ENCODE results near the gene DCAF5.

The DCAF5 gene

DNA sequence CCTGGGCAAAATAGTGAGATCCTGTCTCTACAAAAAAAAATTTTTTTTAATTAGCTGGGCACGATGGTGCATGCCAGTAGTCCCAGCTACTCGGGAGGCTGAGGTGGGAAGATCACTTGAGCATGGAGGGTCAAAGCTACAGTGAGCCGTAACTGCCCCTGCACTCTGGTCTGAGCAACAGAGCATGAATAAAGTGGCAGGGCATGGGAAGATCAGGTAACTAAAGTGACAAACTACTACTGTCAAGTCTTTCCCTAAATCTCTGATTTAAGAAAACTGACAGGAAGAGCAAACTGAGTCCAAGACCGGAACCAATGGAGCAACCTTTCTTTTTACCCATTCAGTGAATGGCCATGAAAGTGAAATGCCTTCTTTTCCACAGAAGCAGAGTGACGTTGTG is 10.8 kb downstream of the DCAF5 start:
- no peak for DNase-seq

DNA sequence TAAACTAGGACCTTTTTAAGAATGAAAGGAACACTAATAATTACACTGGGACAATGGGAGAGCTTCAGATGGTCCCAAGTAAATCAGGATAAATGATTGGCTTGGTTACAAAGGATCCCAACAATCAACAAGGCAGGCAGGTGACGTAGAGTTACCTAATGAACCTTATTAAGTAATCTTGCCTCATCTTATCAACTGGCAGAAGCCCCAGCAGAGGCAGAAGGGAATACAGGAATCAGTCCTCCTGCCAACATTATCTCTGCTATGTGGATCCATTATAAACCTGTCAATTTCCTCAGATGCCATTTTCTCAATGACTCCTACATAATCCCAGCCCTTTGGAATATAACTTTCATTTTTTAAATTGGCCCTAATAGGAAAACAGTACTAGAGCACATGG is 11.4 kb downstream of the DCAF5 start:
- DNase-seq = no peak

DNA sequence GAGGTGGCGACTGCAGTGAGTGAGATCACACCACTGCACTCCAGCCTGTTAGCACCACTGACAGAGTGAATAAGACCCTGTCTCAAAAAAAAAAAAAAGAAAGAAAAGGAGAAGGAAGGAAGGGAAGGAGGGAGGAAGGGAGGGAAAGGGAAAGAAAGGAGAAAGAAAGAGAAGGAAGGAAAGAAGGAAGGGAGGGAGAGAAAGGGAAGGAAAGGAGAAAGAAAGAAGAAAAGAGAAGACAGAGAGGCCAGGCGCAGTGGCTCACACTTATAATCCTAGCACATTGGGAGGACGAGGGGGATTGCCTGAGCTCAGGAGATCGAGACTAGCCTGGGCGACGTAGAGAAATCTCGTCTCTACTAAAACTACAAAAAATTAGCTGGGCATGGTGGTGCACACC is 13.2 kb downstream of the DCAF5 start:
- no peak for DNase-seq

- DNase-seq = no peak
Observed at GRCh38 chr14:69137843-69138535, 14.9 kb downstream of the DCAF5 start.

DNA sequence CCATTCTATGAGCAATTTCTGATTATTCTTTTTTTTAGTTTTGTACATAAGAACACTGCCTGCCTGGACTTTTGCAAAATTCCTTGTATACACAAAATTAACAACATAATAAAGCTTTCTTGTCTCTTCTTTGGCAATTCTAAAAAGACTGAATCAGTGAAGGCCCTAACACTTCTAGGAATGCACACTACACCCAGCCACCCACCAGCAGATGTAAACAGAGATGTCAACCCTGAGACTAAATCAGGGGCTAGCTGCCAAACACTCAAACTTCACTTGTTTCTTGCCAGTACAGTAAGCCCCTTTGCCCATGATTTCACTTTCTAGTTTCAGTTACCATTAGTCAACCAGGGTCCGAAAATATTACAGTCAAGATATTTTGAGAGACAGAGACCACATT is 15.5 kb downstream of the DCAF5 start:
- DNase-seq = no peak

DNA sequence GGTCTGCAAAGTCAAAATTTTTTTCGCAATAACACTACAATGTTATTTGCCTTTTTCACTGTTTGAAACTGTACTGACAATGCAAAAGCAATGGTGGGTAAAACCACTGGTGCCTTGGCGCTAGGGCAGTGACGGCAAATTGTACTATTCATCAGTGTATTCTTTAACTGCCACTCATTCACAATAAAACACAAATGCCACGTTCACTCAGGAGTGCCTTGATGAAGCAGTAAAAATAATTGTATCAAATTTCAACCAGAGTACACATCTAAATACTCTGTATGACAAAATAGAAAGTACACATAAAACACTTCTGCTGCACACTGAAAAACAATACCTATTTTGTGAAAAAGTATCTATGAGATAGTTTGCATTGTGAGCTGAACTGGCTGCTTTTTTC is 17.8 kb downstream of the DCAF5 start:
- DNase-seq = no peak

DNA sequence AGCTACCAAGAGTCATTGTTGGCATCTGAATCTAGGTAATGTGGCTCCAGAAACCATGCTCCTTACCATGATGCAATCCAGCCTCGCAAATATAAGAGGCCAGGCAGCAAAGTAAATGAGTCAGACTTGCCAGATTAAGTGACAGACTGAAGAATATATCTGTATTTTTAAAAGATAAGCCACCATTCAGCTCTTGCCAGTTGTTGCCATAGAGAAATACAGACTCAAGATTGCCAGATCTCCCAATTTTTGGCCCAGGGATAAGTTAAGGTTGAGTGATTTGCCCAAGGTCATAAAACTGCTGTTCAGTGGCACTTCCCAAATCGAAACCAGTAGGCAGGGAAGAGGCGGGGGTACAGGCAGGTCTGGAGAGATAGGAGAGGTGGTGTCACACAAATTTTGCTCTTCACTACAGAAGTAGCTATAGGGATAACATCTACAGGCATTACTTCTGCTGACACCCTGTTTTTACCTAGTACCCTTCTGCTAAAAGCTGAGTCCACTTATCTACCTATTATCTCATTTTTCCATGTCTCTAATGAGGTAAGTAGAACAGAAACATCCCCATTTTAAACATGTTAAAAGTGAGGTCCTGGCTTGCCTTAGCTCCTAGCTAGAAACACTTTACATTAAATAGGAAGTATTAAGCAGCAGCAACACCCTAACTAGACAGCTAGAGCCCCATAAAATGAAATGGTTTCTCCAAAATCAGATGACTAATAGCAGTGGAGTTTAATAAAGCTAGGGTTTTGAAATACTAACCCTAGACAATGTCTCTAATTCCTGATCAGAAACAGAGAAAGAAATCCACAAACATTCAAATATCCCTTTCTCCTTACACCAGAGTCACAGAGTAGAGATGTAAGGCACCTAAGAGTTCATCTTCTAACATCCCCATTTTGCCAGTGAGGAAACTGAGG is 19.5 kb downstream of the DCAF5 start:
- no peak for DNase-seq

DNA sequence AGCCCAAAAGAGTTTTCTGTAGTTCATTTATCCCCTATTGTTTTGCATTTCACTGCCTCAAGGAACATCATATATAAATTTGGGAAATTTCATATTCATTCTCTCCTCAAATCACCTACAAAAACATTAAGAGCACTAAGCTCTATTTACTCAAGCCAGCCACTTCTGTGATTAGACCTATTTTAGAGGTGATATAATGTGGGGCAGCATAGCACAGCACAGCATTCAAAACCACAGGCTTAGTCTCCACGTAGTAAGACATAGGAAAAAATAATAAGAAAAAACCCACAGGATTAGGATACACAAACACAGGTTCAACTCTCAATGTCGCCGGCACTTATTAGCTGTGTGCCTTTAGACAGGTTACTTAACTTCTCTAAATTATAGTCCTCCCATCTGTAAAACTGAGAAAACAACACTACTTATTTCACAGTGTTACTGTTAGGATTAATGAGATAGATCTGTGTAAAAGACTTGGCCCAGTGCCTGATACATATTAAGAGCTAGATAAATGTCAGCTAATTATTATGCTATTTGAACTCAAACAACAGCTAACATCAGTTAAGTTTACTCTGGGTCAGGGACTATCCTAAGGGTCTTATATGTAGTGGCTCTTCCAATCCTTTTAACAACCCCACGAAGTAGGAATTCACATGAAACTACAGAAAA is 20.3 kb downstream of the DCAF5 start:
- DNase-seq = no peak

GRCh38 chr14:69131176-69131575 is 21.7 kb downstream of the DCAF5 start:
- peak in 1 of 2 donors; percentile 20 for DNase-seq

DNA sequence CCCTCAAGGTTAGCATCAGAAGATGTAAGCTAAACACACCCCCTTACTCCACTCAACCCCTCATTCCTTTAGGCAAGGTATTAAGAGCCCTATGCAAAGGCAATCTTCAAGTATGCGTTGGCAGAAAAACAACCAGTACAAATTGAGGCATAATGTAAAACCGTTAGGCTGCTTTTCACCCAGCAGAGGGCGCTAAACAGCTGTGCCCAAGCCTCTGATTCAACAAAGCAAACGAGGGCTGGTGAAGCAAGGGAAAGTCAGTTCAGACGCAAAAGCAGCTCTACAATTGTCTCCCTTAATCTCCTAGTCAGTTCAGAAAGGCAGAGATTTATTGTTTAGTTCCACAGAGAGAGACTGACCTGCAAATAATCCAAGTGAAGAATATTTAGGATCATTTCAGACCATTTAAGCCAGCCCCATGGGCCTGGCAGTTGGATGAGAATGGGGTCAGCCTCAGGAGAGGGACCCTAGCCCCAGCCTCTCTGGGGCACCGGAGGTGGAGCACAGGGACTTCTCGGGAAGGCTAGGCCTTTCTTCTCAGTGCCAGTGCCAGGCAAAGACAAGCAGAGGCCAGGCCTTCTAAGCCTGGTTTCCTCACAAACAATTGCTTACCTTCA is 23.5 kb downstream of the DCAF5 start:
- peak; percentile 57 to 77 for DNase-seq

DNA sequence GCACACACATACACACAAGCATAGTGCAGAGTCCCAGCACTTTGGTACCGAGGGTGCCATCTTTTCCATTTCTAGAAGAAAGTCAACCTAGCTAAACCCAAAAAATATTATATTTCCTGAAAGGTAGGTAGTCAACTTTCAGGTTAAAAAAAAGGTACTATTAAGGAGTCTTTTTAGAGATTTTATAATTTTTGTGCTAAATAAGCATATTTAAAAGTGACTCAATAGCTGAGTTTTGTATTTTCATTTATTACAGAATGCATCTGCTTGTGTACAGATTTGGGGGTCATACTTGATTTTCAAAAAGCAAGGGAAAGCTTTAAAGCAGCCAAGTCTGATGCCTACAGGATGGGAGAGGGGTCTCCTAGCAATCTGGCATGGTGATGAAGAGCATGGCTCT is 34.6 kb downstream of the DCAF5 start:
- no peak for DNase-seq

GRCh38 chr14:69117020-69117767 is 35.7 kb downstream of the DCAF5 start:
- no peak for DNase-seq

GRCh38 chr14:69115407-69116185 is 37.3 kb downstream of the DCAF5 start:
- DNase-seq = no peak

GRCh38 chr14:69114763-69115162 is 38.2 kb downstream of the DCAF5 start:
- no peak for DNase-seq

DNA sequence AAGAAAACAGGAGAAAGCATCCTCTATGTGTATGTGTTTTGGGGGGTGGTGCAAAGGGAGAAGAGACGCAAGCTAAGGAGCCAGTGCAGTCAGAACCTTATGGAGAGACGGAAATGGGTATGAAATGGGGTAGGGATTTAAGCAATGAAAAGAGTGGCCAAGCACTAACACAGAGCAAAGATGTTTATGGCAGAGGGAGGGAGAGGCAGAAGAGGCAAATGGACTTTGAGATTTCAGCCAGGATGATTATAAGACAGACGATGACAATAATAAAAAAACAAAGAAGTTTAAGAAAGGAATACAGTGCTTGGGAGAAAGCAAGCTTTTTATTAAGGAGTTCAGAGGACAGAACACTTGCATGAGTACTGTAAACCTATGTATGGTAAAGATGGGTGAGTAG is 44.6 kb downstream of the DCAF5 start:
- DNase-seq = no peak

DNA sequence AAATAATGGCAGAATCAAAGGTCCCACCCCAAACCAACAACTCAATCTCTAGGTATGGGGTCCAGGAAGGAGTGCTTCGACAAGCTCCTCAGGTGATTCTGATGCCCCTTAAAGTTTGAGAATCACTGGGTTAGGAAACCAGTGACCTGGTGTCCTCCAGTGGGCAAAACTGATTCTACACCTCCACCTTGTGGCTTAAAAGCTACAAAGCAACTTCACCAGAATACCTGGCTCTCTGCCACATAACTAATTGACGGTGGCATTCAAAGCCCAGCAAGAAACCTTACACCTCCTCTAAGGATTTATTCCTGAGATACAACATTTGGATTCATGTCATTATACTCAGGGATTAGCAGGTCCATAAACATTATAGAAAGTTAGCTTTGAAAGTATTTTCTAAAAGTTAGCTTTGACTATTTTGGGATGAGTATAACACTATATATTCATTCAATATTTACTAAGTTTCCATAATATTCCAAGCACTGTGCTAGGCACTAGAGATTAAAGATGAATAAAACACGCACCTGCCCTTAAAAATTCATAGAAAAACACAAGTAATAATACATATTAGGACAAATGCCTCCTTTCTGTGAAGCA is 45.4 kb downstream of the DCAF5 start:
- no peak for DNase-seq

DNA sequence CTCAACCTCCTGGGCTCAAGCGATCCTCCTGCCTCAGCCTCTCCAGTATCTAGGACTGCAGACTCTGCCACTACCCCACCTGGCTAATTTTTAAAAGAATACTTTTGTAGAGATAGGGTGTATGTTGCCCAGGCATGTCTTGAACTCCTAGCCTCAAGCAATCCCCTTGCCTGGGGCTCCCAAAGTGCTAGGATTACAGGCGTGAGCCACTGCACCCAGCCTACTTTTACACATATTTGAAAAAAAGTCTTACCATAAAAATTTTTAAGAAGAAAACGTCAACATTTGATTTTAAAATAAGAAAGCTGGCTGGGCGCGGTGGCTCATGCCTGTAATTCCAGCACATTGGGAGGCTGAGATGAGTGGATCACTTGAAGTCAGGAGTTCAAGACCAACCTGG is 46.5 kb downstream of the DCAF5 start:
- DNase-seq = no peak

DNA sequence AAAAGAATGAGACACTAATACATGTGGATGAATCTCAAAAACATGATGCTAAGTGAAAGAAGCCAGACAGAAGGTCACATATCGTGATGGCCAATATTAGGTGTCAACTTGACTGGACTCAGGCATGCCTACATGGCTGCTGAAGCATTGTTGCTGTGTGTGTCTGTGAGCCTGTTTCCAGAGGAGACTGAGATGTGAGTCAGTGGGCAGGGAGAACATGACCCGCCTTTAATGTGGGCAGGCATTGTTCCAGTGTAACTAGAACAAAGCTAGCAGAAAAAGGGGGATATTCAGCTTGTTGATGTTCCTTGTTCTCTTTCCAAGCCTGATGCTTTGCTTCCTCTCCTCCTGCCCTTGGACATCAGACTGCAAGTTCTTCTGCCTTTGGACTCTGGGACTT is 47.6 kb downstream of the DCAF5 start:
- DNase-seq = no peak

- no peak for DNase-seq
Observed at GRCh38 chr14:69101331-69101826, 51.5 kb downstream of the DCAF5 start.

GRCh38 chr14:69097974-69098373 is 54.9 kb downstream of the DCAF5 start:
- no peak for DNase-seq
